MM.1S (cell line): ENCODE data around the gene SPAG7.

Experiments used
- DNase-seq: peaks from one replicate; pipeline ENCODE4 v3.0.0-alpha.2; 2015
- H2AFZ ChIP-seq: fragments of 300-600 bp; sonication (generic); 2 replicates; pipeline ENCODE4 v1.6.0; 2016; ENCODE audit warnings: antibody characterized with exemption, low read length
- H3F3A ChIP-seq: fragments of 300-600 bp; sonication (generic); 2 replicates; pipeline ENCODE4 v1.6.1; 2016; ENCODE audit warnings: mild to moderate bottlenecking, antibody characterized with exemption, low read length, moderate library complexity, mixed read lengths; ENCODE audit not compliant: insufficient read depth
- H3K27ac ChIP-seq: fragments of 300-600 bp; sonication (generic); 2 replicates; pipeline ENCODE4 v1.5.1; 2016; ENCODE audit warnings: mild to moderate bottlenecking, low read length
- H3K27me3 ChIP-seq: fragments of 300-600 bp; sonication (generic); replicated peaks from 2 replicates; pipeline ENCODE4 v1.6.0; 2016; ENCODE audit warnings: low read length; ENCODE audit not compliant: insufficient read depth
- H3K36me3 ChIP-seq: fragments of 300-600 bp; sonication (generic); replicated peaks from 2 replicates; pipeline ENCODE4 v1.6.1; 2016; ENCODE audit warnings: mild to moderate bottlenecking, low read length, mixed read lengths; ENCODE audit not compliant: insufficient read depth
- H3K4me1 ChIP-seq: fragments of 300-600 bp; sonication (generic); 2 replicates; pipeline ENCODE4 v1.6.1; 2016; ENCODE audit warnings: low read length, mixed read lengths
- H3K4me2 ChIP-seq: fragments of 300-600 bp; sonication (generic); 2 replicates; pipeline ENCODE4 v1.6.0; 2016; ENCODE audit warnings: low read depth, low read length
- H3K4me3 ChIP-seq: fragments of 300-600 bp; sonication (generic); 2 replicates; pipeline ENCODE4 v1.5.1; 2016; ENCODE audit warnings: low read length, mixed read lengths
- H3K79me2 ChIP-seq: fragments of 300-600 bp; sonication (generic); 2 replicates; pipeline ENCODE4 v1.6.1; 2016; ENCODE audit warnings: mixed run types, low read length, mixed read lengths
- H3K9ac ChIP-seq: fragments of 300-600 bp; sonication (generic); 2 replicates; pipeline ENCODE4 v1.6.1; 2016; ENCODE audit warnings: low read length, mixed read lengths
- H3K9me2 ChIP-seq: fragments of 300-600 bp; sonication (generic); replicated peaks from 2 replicates; pipeline ENCODE4 v1.6.1; 2016; ENCODE audit warnings: mild to moderate bottlenecking, low read length, mixed read lengths; ENCODE audit not compliant: insufficient read depth
- H3K9me3 ChIP-seq: fragments of 300-600 bp; sonication (generic); replicated peaks from 2 replicates; pipeline ENCODE4 v1.6.1; 2016; ENCODE audit warnings: mild to moderate bottlenecking, low read length, mixed read lengths; ENCODE audit not compliant: insufficient read depth
- H4K20me1 ChIP-seq: fragments of 300-600 bp; sonication (generic); 2 replicates; pipeline ENCODE4 v1.6.1; 2016; ENCODE audit warnings: mild to moderate bottlenecking, low read length, moderate library complexity, mixed read lengths; ENCODE audit not compliant: insufficient read depth
- CTCF ChIP-seq: fragments of 300-600 bp; sonication (generic); IDR thresholded peaks from 2 replicates; pipeline ENCODE4 v1.5.1; 2016; ENCODE audit warnings: antibody characterized with exemption, low read length, mixed read lengths
- EZH2 ChIP-seq: fragments of 300-600 bp; sonication (generic); optimal IDR thresholded peaks from 2 replicates; pipeline ENCODE3; 2017; ENCODE audit warnings: low read depth, mild to moderate bottlenecking, antibody characterized with exemption, low read length, mixed read lengths
- EZH2phosphoT487 ChIP-seq: fragments of 300-600 bp; sonication (generic); IDR thresholded peaks from 2 replicates; pipeline ENCODE4 v1.6.1; 2018; ENCODE audit warnings: antibody characterized with exemption, low read length

Gene SPAG7

DNA sequence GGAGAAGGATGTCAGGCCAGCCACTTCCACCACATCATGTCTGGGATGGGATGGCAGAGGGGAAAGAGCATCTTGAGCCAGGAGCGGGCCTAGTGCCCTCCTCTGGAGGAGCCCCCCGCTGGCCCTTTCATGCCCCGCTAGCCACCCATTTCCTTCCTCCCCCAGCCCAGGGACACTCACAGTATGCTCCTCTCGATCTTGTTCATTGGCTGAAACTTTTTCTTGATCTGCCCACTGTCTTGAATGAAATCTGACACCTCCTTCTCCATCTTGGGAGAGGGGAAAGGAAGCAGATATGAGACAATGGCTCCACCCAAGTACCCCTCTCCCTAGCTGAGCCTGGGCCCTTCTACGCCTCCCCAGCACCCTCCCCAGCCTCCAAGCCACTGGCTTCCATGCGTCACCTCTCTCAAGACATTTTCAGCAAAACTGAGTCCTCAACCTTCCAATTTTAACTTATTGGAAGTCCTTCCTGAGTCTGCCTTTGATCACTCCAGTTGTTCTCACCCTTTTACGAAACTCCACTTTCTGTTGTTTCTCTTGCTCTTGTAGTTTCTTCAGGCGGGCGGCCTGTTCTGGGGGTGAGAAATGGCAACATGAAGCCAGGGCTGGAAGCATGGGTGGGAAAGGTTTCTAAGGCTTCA is 7.2 kb downstream of the SPAG7 start:
- Histone ChIP-seq H2AFZ (no peak overlapping the region), H3K79me2 (peaks cover 3% of the 10 kb centered on the region; the same call in 1 of the 2 replicates), H3F3A (no peaks in the 10 kb centered on the region), H3K27me3 (no peaks in the 10 kb centered on the region), H3K4me1 (no peaks in the 10 kb centered on the region), H3K9ac (no peak overlapping the region), H4K20me1 (no peaks in the 10 kb centered on the region), H3K4me3 (no peak overlapping the region), H3K9me3 (no peaks in the 10 kb centered on the region), H3K9me2 (no peaks in the 10 kb centered on the region), H3K4me2 (no peak overlapping the region), H3K36me3 (no peaks in the 10 kb centered on the region), H3K27ac (no peak overlapping the region)
- TF ChIP-seq EZH2phosphoT487 (no peak), CTCF (no peak), EZH2 (no peak)
- DNase-seq, result no peak

- Histone ChIP-seq H3K9me3 (no peaks in the 10 kb centered on the region), H3K27ac (no peak overlapping the region), H2AFZ (no peak overlapping the region), H3F3A (no peaks in the 10 kb centered on the region), H3K36me3 (no peaks in the 10 kb centered on the region), H3K4me1 (no peaks in the 10 kb centered on the region), H4K20me1 (no peaks in the 10 kb centered on the region), H3K27me3 (no peaks in the 10 kb centered on the region), H3K79me2 (no peaks in the 10 kb centered on the region), H3K4me2 (no peak overlapping the region), H3K4me3 (no peak overlapping the region), H3K9ac (no peak overlapping the region), H3K9me2 (no peaks in the 10 kb centered on the region)
- no peak for TF ChIP-seq EZH2
- TF ChIP-seq CTCF, result no peak
- no peak for TF ChIP-seq EZH2phosphoT487
- DNase-seq, result no peak
These were observed 8.2 kb downstream of the SPAG7 start for GRCh38 chr17:4959261-4959965.

- H3K4me3 ChIP-seq, result no peak overlapping the region
- no peaks in the 10 kb centered on the region for H3K79me2 ChIP-seq
- no peaks in the 10 kb centered on the region for H3K36me3 ChIP-seq
- no peaks in the 10 kb centered on the region for H3K9me3 ChIP-seq
- TF ChIP-seq EZH2 (no peak), CTCF (no peak)
- H3K9ac ChIP-seq, result no peak overlapping the region
- no peak overlapping the region for H3K4me2 ChIP-seq
- H3K4me1 ChIP-seq, result no peaks in the 10 kb centered on the region
- no peak overlapping the region for H3K27ac ChIP-seq
- no peak overlapping the region for H2AFZ ChIP-seq
- no peak for DNase-seq
- no peaks in the 10 kb centered on the region for H4K20me1 ChIP-seq
- no peaks in the 10 kb centered on the region for H3K27me3 ChIP-seq
- H3K9me2 ChIP-seq, result no peaks in the 10 kb centered on the region
- H3F3A ChIP-seq, result no peaks in the 10 kb centered on the region
These were observed 9.5 kb downstream of the SPAG7 start for GRCh38 chr17:4958102-4958501.
